Erythroblast (primary cell): ENCODE data around the gene CACNA1E.

Source experiments
- DNase-seq, 2 experiments: peaks; one replicate each; lab custom pipeline; 2025; lab: John Stamatoyannopoulos, UW
- GATA1 ChIP-seq: IDR thresholded peaks from 2 replicates; pipeline ENCODE4 v1.6.1; 2011; ENCODE audit warnings: low read depth, mild to moderate bottlenecking, control low read depth, low read length, moderate library complexity
- POLR2A ChIP-seq: IDR thresholded peaks from 2 replicates; pipeline ENCODE4 v1.6.1; 2011; ENCODE audit warnings: mild to moderate bottlenecking, low read length

CACNA1E gene

GRCh38 chr1:181607524-181607923 lies 124.2 kb downstream of the CACNA1E start:
- no peak for DNase-seq
- TF ChIP-seq GATA1 (no peak), POLR2A (no peak)

GRCh38 chr1:181608386-181608785 lies 125.1 kb downstream of the CACNA1E start:
- TF ChIP-seq POLR2A (no peak), GATA1 (no peak)
- DNase-seq, result no peak

GRCh38 chr1:181608948-181609347 lies 125.6 kb downstream of the CACNA1E start:
- DNase-seq, result no peak
- TF ChIP-seq GATA1 (no peak), POLR2A (no peak)

GRCh38 chr1:181612100-181612499 lies 128.8 kb downstream of the CACNA1E start:
- TF ChIP-seq GATA1 (no peak), POLR2A (no peak)
- DNase-seq, result no peak

GRCh38 chr1:181618559-181618958 lies 135.2 kb downstream of the CACNA1E start:
- TF ChIP-seq GATA1, result no peak
- TF ChIP-seq POLR2A, result no peak
- DNase-seq, result no peak

- TF ChIP-seq GATA1 (no peak), POLR2A (no peak)
- no peak for DNase-seq
These were observed 136.9 kb downstream of the CACNA1E start for GRCh38 chr1:181620183-181620582.

- no peak for DNase-seq
These were observed 140.5 kb downstream of the CACNA1E start for GRCh38 chr1:181623850-181624249.

GRCh38 chr1:181626279-181626938 lies 143.1 kb downstream of the CACNA1E start:
- DNase-seq, result no peak
- TF ChIP-seq GATA1, result no peak

More at GRCh38 chr1:181623850-181624249, 140.5 kb downstream of the CACNA1E start:
- TF ChIP-seq POLR2A, result no peak
- no peak for TF ChIP-seq GATA1

GRCh38 chr1:181630398-181630797 lies 147.1 kb downstream of the CACNA1E start:
- DNase-seq, result no peak
- TF ChIP-seq GATA1 (no peak), POLR2A (no peak)

GRCh38 chr1:181630838-181631237 lies 147.5 kb downstream of the CACNA1E start:
- DNase-seq, result no peak
- no peak for TF ChIP-seq POLR2A
- no peak for TF ChIP-seq GATA1

- TF ChIP-seq POLR2A, result no peak
- no peak for TF ChIP-seq GATA1
These were observed 149.2 kb downstream of the CACNA1E start for GRCh38 chr1:181632492-181632891.

GRCh38 chr1:181632960-181633359 lies 149.6 kb downstream of the CACNA1E start:
- no peak for DNase-seq
- TF ChIP-seq POLR2A (no peak), GATA1 (no peak)

More at GRCh38 chr1:181632492-181632891, 149.2 kb downstream of the CACNA1E start:
- no peak for DNase-seq

GRCh38 chr1:181635110-181635509 lies 151.8 kb downstream of the CACNA1E start:
- DNase-seq, result no peak
- no peak for TF ChIP-seq POLR2A

GRCh38 chr1:181637998-181638397 lies 154.7 kb downstream of the CACNA1E start:
- TF ChIP-seq GATA1, result no peak
- TF ChIP-seq POLR2A, result no peak
- DNase-seq, result no peak

GRCh38 chr1:181640956-181641355 lies 157.6 kb downstream of the CACNA1E start:
- no peak for DNase-seq
- TF ChIP-seq POLR2A, result no peak
- TF ChIP-seq GATA1, result no peak
